Ishikawa (cell line): Measurements from ENCODE around the gene CARD16.

Experiments used
- EGR1 ChIP-seq: IDR thresholded peaks from 2 replicates; pipeline ENCODE4 v1.6.1; 2012
- EP300 ChIP-seq: IDR thresholded peaks from 2 replicates; pipeline ENCODE4 v1.6.1; 2012; ENCODE audit warnings: borderline replicate concordance
- RAD21 ChIP-seq: IDR thresholded peaks from 2 replicates; pipeline ENCODE4 v1.6.1; 2012; ENCODE audit warnings: low read depth
- YY1 ChIP-seq: IDR thresholded peaks from 2 replicates; pipeline ENCODE4 v1.6.1; 2012; ENCODE audit warnings: low read depth
- ZBTB7A ChIP-seq: IDR thresholded peaks from 2 replicates; pipeline ENCODE4 v1.6.1; 2012; ENCODE audit warnings: low read depth
- TF ChIP-seq, protein P1 (sequence below): IDR thresholded peaks from 2 replicates; pipeline ENCODE4 v1.6.1; 2012; ENCODE audit warnings: low read depth, mild to moderate bottlenecking
- TF ChIP-seq, protein P2 (sequence below): IDR thresholded peaks from 2 replicates; pipeline ENCODE4 v1.6.1; 2012

DNA sequence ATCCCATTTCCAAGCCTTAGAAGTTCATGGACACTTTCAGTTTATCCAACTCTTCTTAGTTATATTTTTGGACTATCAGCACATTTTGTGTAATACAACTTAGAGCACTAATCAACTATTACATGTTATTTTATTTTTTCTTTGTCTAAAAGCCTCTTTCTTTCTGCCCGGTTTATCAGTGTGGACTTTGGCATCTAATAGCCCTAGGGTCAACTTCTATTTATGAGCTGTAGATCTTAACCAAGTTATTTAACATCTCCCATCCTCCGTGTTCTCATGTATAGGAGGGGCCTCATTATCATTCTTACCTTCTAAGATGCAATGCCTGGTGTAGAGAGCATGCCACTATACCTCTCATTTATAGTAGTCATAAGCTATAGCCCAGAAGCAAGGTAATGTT, 4.4 kb downstream of the CARD16 start:
- TF ChIP-seq ZBTB7A (no peak), YY1 (no peak), RAD21 (no peak), EP300 (no peak), EGR1 (no peak)
- TF ChIP-seq, protein P1, sequence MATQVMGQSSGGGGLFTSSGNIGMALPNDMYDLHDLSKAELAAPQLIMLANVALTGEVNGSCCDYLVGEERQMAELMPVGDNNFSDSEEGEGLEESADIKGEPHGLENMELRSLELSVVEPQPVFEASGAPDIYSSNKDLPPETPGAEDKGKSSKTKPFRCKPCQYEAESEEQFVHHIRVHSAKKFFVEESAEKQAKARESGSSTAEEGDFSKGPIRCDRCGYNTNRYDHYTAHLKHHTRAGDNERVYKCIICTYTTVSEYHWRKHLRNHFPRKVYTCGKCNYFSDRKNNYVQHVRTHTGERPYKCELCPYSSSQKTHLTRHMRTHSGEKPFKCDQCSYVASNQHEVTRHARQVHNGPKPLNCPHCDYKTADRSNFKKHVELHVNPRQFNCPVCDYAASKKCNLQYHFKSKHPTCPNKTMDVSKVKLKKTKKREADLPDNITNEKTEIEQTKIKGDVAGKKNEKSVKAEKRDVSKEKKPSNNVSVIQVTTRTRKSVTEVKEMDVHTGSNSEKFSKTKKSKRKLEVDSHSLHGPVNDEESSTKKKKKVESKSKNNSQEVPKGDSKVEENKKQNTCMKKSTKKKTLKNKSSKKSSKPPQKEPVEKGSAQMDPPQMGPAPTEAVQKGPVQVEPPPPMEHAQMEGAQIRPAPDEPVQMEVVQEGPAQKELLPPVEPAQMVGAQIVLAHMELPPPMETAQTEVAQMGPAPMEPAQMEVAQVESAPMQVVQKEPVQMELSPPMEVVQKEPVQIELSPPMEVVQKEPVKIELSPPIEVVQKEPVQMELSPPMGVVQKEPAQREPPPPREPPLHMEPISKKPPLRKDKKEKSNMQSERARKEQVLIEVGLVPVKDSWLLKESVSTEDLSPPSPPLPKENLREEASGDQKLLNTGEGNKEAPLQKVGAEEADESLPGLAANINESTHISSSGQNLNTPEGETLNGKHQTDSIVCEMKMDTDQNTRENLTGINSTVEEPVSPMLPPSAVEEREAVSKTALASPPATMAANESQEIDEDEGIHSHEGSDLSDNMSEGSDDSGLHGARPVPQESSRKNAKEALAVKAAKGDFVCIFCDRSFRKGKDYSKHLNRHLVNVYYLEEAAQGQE: no peak
- TF ChIP-seq, protein P2, sequence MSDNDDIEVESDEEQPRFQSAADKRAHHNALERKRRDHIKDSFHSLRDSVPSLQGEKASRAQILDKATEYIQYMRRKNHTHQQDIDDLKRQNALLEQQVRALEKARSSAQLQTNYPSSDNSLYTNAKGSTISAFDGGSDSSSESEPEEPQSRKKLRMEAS: no peak
